HepG2 (cell line): ENCODE measurements around the gene PSPH. TPM values are rescaled to one million over a fixed set of nuclear protein-coding genes. Genes with fewer than 3 reads are reported as not detected.

ENCODE experiments used
- CAMTA2 ChIP-seq: sonication (generic); formaldehyde crosslinking; IDR thresholded peaks from 2 replicates; pipeline ENCODE4 v1.4.0; 2020; ENCODE audit warnings: mild to moderate bottlenecking, missing genetic modification reagents, borderline replicate concordance
- DNMT1 ChIP-seq: sonication (generic); formaldehyde crosslinking; IDR thresholded peaks from 2 replicates; pipeline ENCODE4 v1.5.1; 2020; ENCODE audit warnings: mild to moderate bottlenecking, missing genetic modification reagents
- FOXP1 ChIP-seq, 2 experiments: fragments of 450-650 bp in 1 of 2; IDR thresholded peaks; 2 replicates each; pipeline ENCODE4 v1.6.1; 2017 to 2018; ENCODE audit warnings: antibody characterized with exemption in 1 of 2
- MBNL3 ChIP-seq: fragments of 250-450 bp; sonication (Bioruptor Pico); conservative IDR thresholded peaks from 2 replicates; pipeline ENCODE4 v1.8.0; 2022; ENCODE audit warnings: mild to moderate bottlenecking, inconsistent platforms
- MEIS2 ChIP-seq: sonication (generic); formaldehyde crosslinking; IDR thresholded peaks from 2 replicates; pipeline ENCODE4 v1.9.0; 2021; ENCODE audit warnings: mild to moderate bottlenecking, missing genetic modification reagents
- NAIF1 ChIP-seq: sonication (generic); formaldehyde crosslinking; IDR thresholded peaks from 2 replicates; pipeline ENCODE4 v1.5.0; 2020; ENCODE audit warnings: mild to moderate bottlenecking, missing genetic modification reagents, borderline replicate concordance
- NR2F1 ChIP-seq, 2 experiments: fragments of 450-650 bp in 1 of 2; formaldehyde crosslinking in 1 of 2; IDR thresholded peaks; 2 replicates each; pipeline versions ENCODE4 v1.5.0 to v1.6.1; 2016 to 2020; ENCODE audit warnings: mild to moderate bottlenecking in 1 of 2, missing compliant biosample characterization in 1 of 2, missing genetic modification reagents in 1 of 2, moderate library complexity in 1 of 2
- ZBTB38 ChIP-seq: sonication (generic); formaldehyde crosslinking; IDR thresholded peaks from 2 replicates; pipeline ENCODE4 v1.5.1; 2020; ENCODE audit warnings: mild to moderate bottlenecking, missing genetic modification reagents
- ZFP36L2 ChIP-seq: sonication (generic); formaldehyde crosslinking; IDR thresholded peaks from 2 replicates; pipeline ENCODE4 v1.4.0; 2020; ENCODE audit warnings: missing genetic modification reagents
- ZMYM4 ChIP-seq: sonication (generic); formaldehyde crosslinking; IDR thresholded peaks from 2 replicates; pipeline ENCODE4 v1.8.1; 2023; ENCODE audit warnings: mild to moderate bottlenecking, missing genetic modification reagents
- ZNF547 ChIP-seq: sonication (generic); formaldehyde crosslinking; IDR thresholded peaks from 2 replicates; pipeline ENCODE4 v1.5.1; 2020; ENCODE audit warnings: mild to moderate bottlenecking, missing genetic modification reagents
- ZNF564 ChIP-seq: sonication (generic); formaldehyde crosslinking; IDR thresholded peaks from 2 replicates; pipeline ENCODE4 v1.8.1; 2023; ENCODE audit warnings: mild to moderate bottlenecking, missing genetic modification reagents
- ZNF747 ChIP-seq: sonication (generic); formaldehyde crosslinking; IDR thresholded peaks from 2 replicates; pipeline ENCODE4 v1.8.1; 2023; ENCODE audit warnings: missing genetic modification reagents, mild to moderate bottlenecking, borderline replicate concordance
- ZSCAN22 ChIP-seq: sonication (generic); formaldehyde crosslinking; IDR thresholded peaks from 2 replicates; pipeline ENCODE4 v1.4.0; 2020; ENCODE audit warnings: mild to moderate bottlenecking, missing genetic modification reagents
- polyA plus RNA-seq, 8 experiments: library from polyadenylated mRNA; depleted of rRNA in 3 of 8; stranded (reverse) in 7 of 8; unstranded in 1 of 8; fragments of >200 nt; fragmentation: Illumina TruSeq in 4 of 8; extraction: Trizol in 4 of 8; gene quantifications; 2 replicates each; pipeline versions ENCODE4 v1.2.1 to v1.2.3, GENCODE V29; 2011 to 2016; ENCODE audit warnings: low read depth in 4 of 8, missing spikeins in 1 of 8, mixed read lengths in 1 of 8; ENCODE audit not compliant: insufficient read depth in 1 of 8
- total RNA-seq, 5 experiments: library from RNA; depleted of rRNA; stranded (reverse); fragments of >200 nt; fragmentation: Illumina TruSeq; extraction: Trizol; gene quantifications; 2 replicates each; pipeline ENCODE4 v1.2.3, GENCODE V29; 2016; ENCODE audit warnings: low read depth in 1 of 5
- TF ChIP-seq, protein P1 (sequence below): sonication (generic); formaldehyde crosslinking; IDR thresholded peaks from 2 replicates; pipeline ENCODE4 v1.4.0; 2020; ENCODE audit warnings: missing genetic modification reagents
- TF ChIP-seq, protein P2 (sequence below): sonication (generic); formaldehyde crosslinking; IDR thresholded peaks from 2 replicates; pipeline ENCODE4 v1.8.0; 2022; ENCODE audit warnings: mild to moderate bottlenecking, missing genetic modification reagents, borderline replicate concordance
- TF ChIP-seq, protein P3 (sequence below): sonication (generic); formaldehyde crosslinking; IDR thresholded peaks from 2 replicates; pipeline ENCODE4 v1.4.0; 2020; ENCODE audit warnings: missing genetic modification reagents, borderline replicate concordance
- TF ChIP-seq, protein P4 (sequence below): sonication (generic); formaldehyde crosslinking; conservative IDR thresholded peaks from 2 replicates; pipeline ENCODE4 v1.4.0; 2020; ENCODE audit warnings: missing genetic modification reagents
- TF ChIP-seq, protein P5 (sequence below): sonication (generic); formaldehyde crosslinking; IDR thresholded peaks from 2 replicates; pipeline ENCODE4 v1.8.1; 2022; ENCODE audit warnings: mild to moderate bottlenecking, missing genetic modification reagents
- TF ChIP-seq, protein P6 (sequence below): sonication (generic); formaldehyde crosslinking; IDR thresholded peaks from 2 replicates; pipeline ENCODE4 v1.4.0; 2020; ENCODE audit warnings: missing genetic modification reagents

The PSPH gene
- total and polyA plus RNA-seq, 2 of the 13 experiments (the other 11 are each of a cell fraction or from before 2014, with no cell fraction given), result 85.5 to 124 TPM

DNA sequence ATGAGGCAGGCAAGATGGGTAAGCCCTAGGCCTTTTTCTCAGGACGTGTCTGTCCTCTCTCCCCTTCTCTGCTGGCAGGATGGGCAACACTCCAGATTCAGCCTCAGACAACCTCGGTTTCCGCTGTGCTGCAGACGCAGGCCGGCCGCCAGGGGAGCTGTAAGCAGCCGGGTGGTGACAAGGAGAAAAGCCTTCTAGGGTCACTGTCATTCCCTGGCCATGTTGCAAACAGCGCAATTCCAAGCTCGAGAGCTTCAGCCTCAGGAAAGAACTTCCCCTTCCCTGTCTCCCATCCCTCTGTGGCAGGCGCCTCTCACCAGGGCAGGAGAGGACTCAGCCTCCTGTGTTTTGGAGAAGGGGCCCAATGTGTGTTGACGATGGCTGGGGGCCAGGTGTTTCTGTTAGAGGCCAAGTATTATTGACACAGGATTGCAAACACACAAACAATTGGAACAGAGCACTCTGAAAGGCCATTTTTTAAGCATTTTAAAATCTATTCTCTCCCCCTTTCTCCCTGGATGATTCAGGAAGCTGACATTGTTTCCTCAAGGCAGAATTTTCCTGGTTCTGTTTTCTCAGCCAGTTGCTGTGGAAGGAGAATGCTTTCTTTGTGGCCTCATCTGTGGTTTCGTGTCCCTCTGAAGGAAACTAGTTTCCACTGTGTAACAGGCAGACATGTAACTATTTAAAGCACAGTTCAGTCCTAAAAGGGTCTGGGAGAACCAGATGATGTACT lies 28.4 kb upstream of the PSPH start (continued):
- TF ChIP-seq ZNF747 (CRISPR knock-in tag), result no peak
- TF ChIP-seq, protein P1, sequence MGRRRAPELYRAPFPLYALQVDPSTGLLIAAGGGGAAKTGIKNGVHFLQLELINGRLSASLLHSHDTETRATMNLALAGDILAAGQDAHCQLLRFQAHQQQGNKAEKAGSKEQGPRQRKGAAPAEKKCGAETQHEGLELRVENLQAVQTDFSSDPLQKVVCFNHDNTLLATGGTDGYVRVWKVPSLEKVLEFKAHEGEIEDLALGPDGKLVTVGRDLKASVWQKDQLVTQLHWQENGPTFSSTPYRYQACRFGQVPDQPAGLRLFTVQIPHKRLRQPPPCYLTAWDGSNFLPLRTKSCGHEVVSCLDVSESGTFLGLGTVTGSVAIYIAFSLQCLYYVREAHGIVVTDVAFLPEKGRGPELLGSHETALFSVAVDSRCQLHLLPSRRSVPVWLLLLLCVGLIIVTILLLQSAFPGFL, result no peak
- TF ChIP-seq MBNL3 (CRISPR knock-in tag), result no peak
- TF ChIP-seq NR2F1 (CRISPR knock-in tag; IDR thresholded peaks at IDR 0.05), result no peak
- TF ChIP-seq ZBTB38 (CRISPR knock-in tag), result peak; percentile 50; the same call in 1 of the 2 replicates
- TF ChIP-seq DNMT1, result no peak
- 0 out of 2 replicates have a peak, but pooled peaks have one; percentile 17 for TF ChIP-seq ZMYM4 (CRISPR knock-in tag)
- no peak for TF ChIP-seq FOXP1 (IDR thresholded peaks at IDR 0.05)
- TF ChIP-seq FOXP1 (CRISPR knock-in tag; IDR thresholded peaks at IDR 0.05), result peak; percentile 81
- TF ChIP-seq, protein P2, sequence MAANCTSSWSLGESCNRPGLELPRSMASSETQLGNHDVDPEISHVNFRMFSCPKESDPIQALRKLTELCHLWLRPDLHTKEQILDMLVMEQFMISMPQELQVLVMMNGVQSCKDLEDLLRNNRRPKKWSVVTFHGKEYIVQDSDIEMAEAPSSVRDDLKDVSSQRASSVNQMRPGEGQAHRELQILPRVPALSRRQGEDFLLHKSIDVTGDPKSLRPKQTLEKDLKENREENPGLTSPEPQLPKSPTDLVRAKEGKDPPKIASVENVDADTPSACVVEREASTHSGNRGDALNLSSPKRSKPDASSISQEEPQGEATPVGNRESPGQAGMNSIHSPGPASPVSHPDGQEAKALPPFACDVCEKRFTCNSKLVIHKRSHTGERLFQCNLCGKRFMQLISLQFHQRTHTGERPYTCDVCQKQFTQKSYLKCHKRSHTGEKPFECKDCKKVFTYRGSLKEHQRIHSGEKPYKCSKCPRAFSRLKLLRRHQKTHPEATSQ (CRISPR knock-in tag), result 0 out of 2 replicates have a peak, but pooled peaks have one; percentile 42
- TF ChIP-seq, protein P3, sequence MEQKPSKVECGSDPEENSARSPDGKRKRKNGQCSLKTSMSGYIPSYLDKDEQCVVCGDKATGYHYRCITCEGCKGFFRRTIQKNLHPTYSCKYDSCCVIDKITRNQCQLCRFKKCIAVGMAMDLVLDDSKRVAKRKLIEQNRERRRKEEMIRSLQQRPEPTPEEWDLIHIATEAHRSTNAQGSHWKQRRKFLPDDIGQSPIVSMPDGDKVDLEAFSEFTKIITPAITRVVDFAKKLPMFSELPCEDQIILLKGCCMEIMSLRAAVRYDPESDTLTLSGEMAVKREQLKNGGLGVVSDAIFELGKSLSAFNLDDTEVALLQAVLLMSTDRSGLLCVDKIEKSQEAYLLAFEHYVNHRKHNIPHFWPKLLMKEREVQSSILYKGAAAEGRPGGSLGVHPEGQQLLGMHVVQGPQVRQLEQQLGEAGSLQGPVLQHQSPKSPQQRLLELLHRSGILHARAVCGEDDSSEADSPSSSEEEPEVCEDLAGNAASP (CRISPR knock-in tag), result peak; percentile 81; the same call in 1 of the 2 replicates
- no peak for TF ChIP-seq ZFP36L2 (CRISPR knock-in tag)
- TF ChIP-seq MEIS2 (CRISPR knock-in tag), result no peak
- TF ChIP-seq ZSCAN22 (CRISPR knock-in tag), result no peak
- TF ChIP-seq, protein P4, sequence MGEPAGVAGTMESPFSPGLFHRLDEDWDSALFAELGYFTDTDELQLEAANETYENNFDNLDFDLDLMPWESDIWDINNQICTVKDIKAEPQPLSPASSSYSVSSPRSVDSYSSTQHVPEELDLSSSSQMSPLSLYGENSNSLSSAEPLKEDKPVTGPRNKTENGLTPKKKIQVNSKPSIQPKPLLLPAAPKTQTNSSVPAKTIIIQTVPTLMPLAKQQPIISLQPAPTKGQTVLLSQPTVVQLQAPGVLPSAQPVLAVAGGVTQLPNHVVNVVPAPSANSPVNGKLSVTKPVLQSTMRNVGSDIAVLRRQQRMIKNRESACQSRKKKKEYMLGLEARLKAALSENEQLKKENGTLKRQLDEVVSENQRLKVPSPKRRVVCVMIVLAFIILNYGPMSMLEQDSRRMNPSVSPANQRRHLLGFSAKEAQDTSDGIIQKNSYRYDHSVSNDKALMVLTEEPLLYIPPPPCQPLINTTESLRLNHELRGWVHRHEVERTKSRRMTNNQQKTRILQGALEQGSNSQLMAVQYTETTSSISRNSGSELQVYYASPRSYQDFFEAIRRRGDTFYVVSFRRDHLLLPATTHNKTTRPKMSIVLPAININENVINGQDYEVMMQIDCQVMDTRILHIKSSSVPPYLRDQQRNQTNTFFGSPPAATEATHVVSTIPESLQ (CRISPR knock-in tag), result no peak
- TF ChIP-seq, protein P5, sequence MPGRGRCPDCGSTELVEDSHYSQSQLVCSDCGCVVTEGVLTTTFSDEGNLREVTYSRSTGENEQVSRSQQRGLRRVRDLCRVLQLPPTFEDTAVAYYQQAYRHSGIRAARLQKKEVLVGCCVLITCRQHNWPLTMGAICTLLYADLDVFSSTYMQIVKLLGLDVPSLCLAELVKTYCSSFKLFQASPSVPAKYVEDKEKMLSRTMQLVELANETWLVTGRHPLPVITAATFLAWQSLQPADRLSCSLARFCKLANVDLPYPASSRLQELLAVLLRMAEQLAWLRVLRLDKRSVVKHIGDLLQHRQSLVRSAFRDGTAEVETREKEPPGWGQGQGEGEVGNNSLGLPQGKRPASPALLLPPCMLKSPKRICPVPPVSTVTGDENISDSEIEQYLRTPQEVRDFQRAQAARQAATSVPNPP (CRISPR knock-in tag), result no peak
- no peak for TF ChIP-seq ZNF547 (CRISPR knock-in tag)
- TF ChIP-seq, protein P6, sequence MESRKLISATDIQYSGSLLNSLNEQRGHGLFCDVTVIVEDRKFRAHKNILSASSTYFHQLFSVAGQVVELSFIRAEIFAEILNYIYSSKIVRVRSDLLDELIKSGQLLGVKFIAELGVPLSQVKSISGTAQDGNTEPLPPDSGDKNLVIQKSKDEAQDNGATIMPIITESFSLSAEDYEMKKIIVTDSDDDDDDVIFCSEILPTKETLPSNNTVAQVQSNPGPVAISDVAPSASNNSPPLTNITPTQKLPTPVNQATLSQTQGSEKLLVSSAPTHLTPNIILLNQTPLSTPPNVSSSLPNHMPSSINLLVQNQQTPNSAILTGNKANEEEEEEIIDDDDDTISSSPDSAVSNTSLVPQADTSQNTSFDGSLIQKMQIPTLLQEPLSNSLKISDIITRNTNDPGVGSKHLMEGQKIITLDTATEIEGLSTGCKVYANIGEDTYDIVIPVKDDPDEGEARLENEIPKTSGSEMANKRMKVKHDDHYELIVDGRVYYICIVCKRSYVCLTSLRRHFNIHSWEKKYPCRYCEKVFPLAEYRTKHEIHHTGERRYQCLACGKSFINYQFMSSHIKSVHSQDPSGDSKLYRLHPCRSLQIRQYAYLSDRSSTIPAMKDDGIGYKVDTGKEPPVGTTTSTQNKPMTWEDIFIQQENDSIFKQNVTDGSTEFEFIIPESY (CRISPR knock-in tag), result peak; percentile 95
- TF ChIP-seq NAIF1 (CRISPR knock-in tag), result no peak
- no peak for TF ChIP-seq CAMTA2
- no peak for TF ChIP-seq ZNF564 (CRISPR knock-in tag)
